Measurements from ENCODE around the gene EPSTI1. TPM values are rescaled to one million over a fixed set of nuclear protein-coding genes. Genes with fewer than 3 reads are reported as not detected.

The EPSTI1 gene
- total and polyA plus RNA-seq, 2 experiments from 2014 or later, result 1.5 to 2.5 TPM

DNA sequence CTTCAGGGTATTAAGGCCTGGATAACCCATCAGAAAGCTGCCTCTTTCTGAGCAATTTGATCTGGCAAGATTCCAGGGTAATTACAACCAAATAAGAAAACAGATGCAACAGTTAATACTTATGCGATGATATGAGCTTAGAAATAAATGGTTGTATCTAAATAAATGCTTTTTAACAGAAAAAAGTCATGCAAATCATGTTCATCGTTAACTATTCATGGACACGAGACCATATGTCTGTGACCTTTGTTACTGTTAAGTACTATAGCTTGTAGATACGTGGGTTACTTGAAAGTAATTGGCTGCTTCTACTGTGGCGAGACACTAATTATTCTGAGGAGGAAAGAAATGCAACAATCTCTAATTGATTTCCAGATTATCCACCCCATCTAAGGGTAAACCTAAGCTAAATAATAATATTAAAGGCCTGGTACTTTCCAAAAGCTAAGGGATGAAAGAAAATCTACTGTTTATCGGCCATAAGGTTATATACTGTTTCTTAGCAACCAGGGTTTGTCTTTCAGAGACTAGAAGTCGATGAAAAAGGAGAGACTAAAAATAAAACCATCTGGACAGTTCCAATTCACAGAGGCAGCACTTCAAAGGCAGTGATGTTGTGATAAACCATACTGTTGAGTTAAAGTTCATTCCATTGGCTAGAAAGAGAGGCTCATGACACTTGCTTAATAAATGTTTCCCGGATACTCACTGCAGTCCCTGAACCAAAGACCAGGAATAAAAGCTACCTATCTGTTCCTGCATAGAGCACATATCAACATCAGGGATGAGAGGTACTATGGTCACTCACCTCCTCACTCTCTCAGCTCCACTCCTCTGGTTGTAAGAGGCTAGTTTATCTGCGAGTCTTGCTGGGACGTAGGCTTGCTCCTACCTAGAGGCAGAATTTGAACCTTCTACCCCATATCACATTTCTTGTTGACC lies 1.5 kb downstream of the EPSTI1 start:
- H3K9ac ChIP-seq, result no peak overlapping the region
- no peak overlapping the region for H3K4me2 ChIP-seq (ENCODE audit: unreplicated experiment)
- no peaks in the 10 kb centered on the region for H4K20me1 ChIP-seq (ENCODE audit: insufficient read depth)
- 70 to 71% methylated on average over 10 of the region's 10 CpGs for WGBS, 2 experiments (ENCODE audit: low coverage in 1 of 2, low lambda C conversion rate in 2 of 2, missing lambda C conversion rate in 2 of 2)
- H3F3A ChIP-seq (ENCODE audit: insufficient read depth), result peaks cover 3% of the 10 kb centered on the region; the same call in 1 of the 2 replicates
- H3K79me2 ChIP-seq (ENCODE audit: insufficient read depth), result no peaks in the 10 kb centered on the region
- no peak overlapping the region for H3K4me3 ChIP-seq
- in situ Hi-C loops (cut with MboI), result no loop called here
- H3K9me3 ChIP-seq (ENCODE audit: low read depth), result no peaks in the 10 kb centered on the region
- H2AFZ ChIP-seq, result no peak overlapping the region
- H3K27ac ChIP-seq, result no peak overlapping the region
- no peaks in the 10 kb centered on the region for H3K27me3 ChIP-seq (replicated peaks; ENCODE audit: insufficient read depth)
- TF ChIP-seq EZH2 (IDR thresholded peaks at IDR 0.05; ENCODE audit: insufficient read depth, poor library complexity, severe bottlenecking) (no peak), EZH2phosphoT487 (IDR thresholded peaks at IDR 0.05; ENCODE audit: insufficient read depth, low read depth) (no peak)
- no peaks in the 10 kb centered on the region for H3K9me2 ChIP-seq (ENCODE audit: insufficient read depth)
- no peaks in the 10 kb centered on the region for H3K36me3 ChIP-seq (ENCODE audit: low read depth)
- peak; percentile 30 for DNase-seq
- peaks cover 12% of the 10 kb centered on the region; the same call in 1 of the 2 replicates for H3K4me1 ChIP-seq (ENCODE audit: insufficient read depth)

DNA sequence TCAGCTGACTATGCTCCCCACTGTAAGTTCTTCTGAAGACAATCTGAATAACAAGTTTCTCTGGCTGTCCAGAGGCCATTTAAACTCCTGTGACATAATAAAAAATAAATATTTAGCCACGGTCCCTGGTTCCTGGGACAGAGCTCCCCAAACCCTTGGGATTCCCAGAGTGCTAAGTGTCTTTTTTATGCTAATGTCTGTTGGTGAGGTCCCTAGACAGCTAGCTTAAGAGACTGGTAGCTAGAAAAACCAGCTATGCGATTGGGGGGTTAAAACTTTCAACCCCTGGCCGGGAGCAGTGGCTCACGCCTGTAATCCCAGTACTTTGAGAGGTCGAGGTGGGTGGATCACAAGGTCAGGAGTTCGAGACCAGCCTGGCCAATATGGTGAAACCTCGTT lies 5.9 kb downstream of the EPSTI1 start:
- no peaks in the 10 kb centered on the region for H3K9me2 ChIP-seq (ENCODE audit: insufficient read depth)
- no peak for TF ChIP-seq EZH2 (IDR thresholded peaks at IDR 0.05; ENCODE audit: insufficient read depth, poor library complexity, severe bottlenecking)
- no peak for TF ChIP-seq EZH2phosphoT487 (IDR thresholded peaks at IDR 0.05; ENCODE audit: insufficient read depth, low read depth)
- peaks cover 19% of the 10 kb centered on the region for H3K4me1 ChIP-seq (ENCODE audit: insufficient read depth)
- H3K27ac ChIP-seq, result 0 out of 2 replicates have a peak overlapping the region, but pooled peaks have one; percentile 12
- peaks cover 7% of the 10 kb centered on the region for H3F3A ChIP-seq (ENCODE audit: insufficient read depth)
- no peak for DNase-seq
- no peak overlapping the region; the same call in 1 of the 2 replicates for H2AFZ ChIP-seq
- H3K27me3 ChIP-seq (replicated peaks; ENCODE audit: insufficient read depth), result no peaks in the 10 kb centered on the region
- WGBS, 2 experiments (ENCODE audit: low coverage in 1 of 2, low lambda C conversion rate in 2 of 2, missing lambda C conversion rate in 2 of 2), result 59 to 60% methylated on average over 7 of the region's 7 CpGs
- H3K4me3 ChIP-seq, result no peak overlapping the region
- no peak overlapping the region for H3K4me2 ChIP-seq (ENCODE audit: unreplicated experiment)
- H3K79me2 ChIP-seq (ENCODE audit: insufficient read depth), result no peaks in the 10 kb centered on the region
- no peaks in the 10 kb centered on the region for H3K36me3 ChIP-seq (ENCODE audit: low read depth)
- in situ Hi-C loops (cut with MboI), result no loop called here
- H4K20me1 ChIP-seq (ENCODE audit: insufficient read depth), result no peaks in the 10 kb centered on the region
- H3K9ac ChIP-seq, result no peak overlapping the region
- H3K9me3 ChIP-seq (ENCODE audit: low read depth), result no peaks in the 10 kb centered on the region

DNA sequence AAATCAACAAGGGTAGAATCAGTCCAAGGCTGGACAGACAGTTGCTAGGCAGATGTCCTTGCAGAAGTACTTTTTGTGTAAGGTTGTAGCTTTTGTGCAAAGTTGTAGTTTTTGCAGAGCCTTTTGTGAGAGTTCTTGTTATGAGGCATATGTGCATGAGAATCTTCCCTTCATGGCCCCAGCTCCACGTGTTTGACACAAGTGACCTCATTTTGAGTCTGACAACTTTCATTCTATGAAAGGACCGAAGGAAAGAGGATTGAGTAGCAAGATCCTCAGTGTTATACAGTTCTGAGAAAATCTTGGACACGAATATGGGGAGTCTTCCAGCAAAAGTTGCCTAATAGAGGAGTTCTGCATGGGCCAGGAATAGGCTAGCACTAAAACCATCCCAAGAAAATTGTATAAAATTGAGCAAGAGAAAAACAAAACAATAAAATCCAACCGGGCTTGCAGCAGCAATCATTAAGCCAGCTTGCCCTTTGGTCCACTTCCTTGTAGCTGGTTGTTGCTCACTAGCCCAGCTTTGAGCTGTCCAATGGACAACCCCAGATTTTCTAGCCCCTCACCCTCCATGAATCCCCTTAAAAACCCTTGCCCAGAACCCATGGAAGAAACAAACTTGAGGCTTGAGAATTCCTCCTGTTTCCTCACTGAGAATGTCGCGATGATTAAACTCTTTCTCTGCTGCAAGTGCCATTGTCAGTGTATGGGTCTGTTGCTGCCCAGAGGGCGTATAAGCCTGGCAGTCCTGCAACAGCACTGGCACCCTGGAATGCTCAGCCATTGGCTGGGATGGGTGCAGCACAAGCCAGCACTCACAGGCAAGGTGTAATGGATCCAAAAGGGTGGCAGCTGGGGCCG lies 6.5 kb downstream of the EPSTI1 start:
- in situ Hi-C loops (cut with MboI), result no loop called here
- peaks cover 25% of the 10 kb centered on the region for H3K4me1 ChIP-seq (ENCODE audit: insufficient read depth)
- H3F3A ChIP-seq (ENCODE audit: insufficient read depth), result peaks cover 11% of the 10 kb centered on the region
- no peak overlapping the region for H3K4me2 ChIP-seq (ENCODE audit: unreplicated experiment)
- peak overlapping the region; percentile 12; the same call in 1 of the 2 replicates for H3K27ac ChIP-seq
- H3K9ac ChIP-seq, result no peak overlapping the region
- H2AFZ ChIP-seq, result no peak overlapping the region; the same call in 1 of the 2 replicates
- H3K36me3 ChIP-seq (ENCODE audit: low read depth), result no peaks in the 10 kb centered on the region
- no peaks in the 10 kb centered on the region for H3K79me2 ChIP-seq (ENCODE audit: insufficient read depth)
- TF ChIP-seq EZH2phosphoT487 (IDR thresholded peaks at IDR 0.05; ENCODE audit: insufficient read depth, low read depth) (no peak), EZH2 (IDR thresholded peaks at IDR 0.05; ENCODE audit: insufficient read depth, poor library complexity, severe bottlenecking) (no peak)
- peak; percentile 43 for DNase-seq
- H3K9me3 ChIP-seq (ENCODE audit: low read depth), result no peaks in the 10 kb centered on the region
- 29 to 30% methylated on average over 8 of the region's 8 CpGs for WGBS, 2 experiments (ENCODE audit: low coverage in 1 of 2, low lambda C conversion rate in 2 of 2, missing lambda C conversion rate in 2 of 2)
- H4K20me1 ChIP-seq (ENCODE audit: insufficient read depth), result no peaks in the 10 kb centered on the region
- no peaks in the 10 kb centered on the region for H3K9me2 ChIP-seq (ENCODE audit: insufficient read depth)
- H3K4me3 ChIP-seq, result no peak overlapping the region
- H3K27me3 ChIP-seq (replicated peaks; ENCODE audit: insufficient read depth), result no peaks in the 10 kb centered on the region

DNA sequence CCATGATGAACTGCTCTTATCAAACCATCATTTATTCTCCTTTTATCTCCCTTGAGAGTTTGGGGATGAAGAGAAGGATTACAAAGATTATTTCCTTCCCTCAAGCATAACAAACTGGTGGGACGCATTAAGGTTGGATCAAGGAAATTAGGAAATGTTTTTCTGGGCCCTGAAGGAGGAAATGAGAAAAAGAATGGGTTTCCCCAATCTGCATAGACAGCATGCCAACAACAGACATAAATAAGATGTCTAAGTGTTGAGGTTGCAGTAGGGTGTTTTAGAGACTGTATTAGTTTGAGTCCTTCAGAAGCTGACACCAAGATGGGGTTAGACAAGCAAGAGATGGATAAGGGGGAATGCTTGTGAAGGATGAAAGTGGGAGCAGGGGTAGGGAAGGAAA lies 7.3 kb downstream of the EPSTI1 start:
- no peaks in the 10 kb centered on the region for H3K9me2 ChIP-seq (ENCODE audit: insufficient read depth)
- WGBS, 2 experiments (ENCODE audit: low coverage in 1 of 2, low lambda C conversion rate in 2 of 2, missing lambda C conversion rate in 2 of 2), result 96 to 97% methylated on average over 1 of the region's 1 CpG
- H3K4me1 ChIP-seq (ENCODE audit: insufficient read depth), result peaks cover 25% of the 10 kb centered on the region
- no peak overlapping the region for H3K4me2 ChIP-seq (ENCODE audit: unreplicated experiment)
- no peaks in the 10 kb centered on the region for H3K79me2 ChIP-seq (ENCODE audit: insufficient read depth)
- H3F3A ChIP-seq (ENCODE audit: insufficient read depth), result peaks cover 11% of the 10 kb centered on the region
- no peak overlapping the region for H3K9ac ChIP-seq
- H3K9me3 ChIP-seq (ENCODE audit: low read depth), result no peaks in the 10 kb centered on the region
- H4K20me1 ChIP-seq (ENCODE audit: insufficient read depth), result no peaks in the 10 kb centered on the region
- no peak overlapping the region for H3K4me3 ChIP-seq
- TF ChIP-seq EZH2 (IDR thresholded peaks at IDR 0.05; ENCODE audit: insufficient read depth, poor library complexity, severe bottlenecking), result no peak
- H3K27ac ChIP-seq, result no peak overlapping the region
- in situ Hi-C loops (cut with MboI), result no loop called here
- no peak for DNase-seq
- H3K36me3 ChIP-seq (ENCODE audit: low read depth), result no peaks in the 10 kb centered on the region
- H2AFZ ChIP-seq, result no peak overlapping the region
- H3K27me3 ChIP-seq (replicated peaks; ENCODE audit: insufficient read depth), result no peaks in the 10 kb centered on the region

Measured in GM23248 (cell line).